DMS153 (cell line): ENCODE data around the gene CACFD1.

Experiments used
- DNase-seq: peaks from one replicate; lab custom pipeline; 2025; lab: John Stamatoyannopoulos, UW

Gene CACFD1

DNA sequence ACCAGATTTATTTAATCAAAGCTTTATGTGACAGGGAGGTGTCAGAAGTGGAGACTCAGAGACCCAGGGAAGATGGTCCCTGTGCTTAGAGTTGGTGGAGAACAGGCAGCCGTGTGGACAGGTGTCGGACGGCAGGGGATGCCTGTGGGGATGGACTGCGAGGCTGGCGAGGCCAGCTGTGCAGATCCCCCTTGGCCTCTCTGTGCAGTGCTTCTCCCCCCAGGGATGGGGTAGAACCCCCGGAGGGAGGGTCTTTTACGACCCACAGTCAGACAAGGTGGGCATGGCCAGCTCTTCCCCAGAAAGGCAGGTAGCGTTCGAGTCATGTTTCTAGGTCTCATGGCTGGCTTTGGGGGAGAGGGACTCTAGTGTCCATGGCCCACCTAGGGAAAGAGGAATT, 23.8 kb downstream of the CACFD1 start:
- DNase-seq = no peak

DNA sequence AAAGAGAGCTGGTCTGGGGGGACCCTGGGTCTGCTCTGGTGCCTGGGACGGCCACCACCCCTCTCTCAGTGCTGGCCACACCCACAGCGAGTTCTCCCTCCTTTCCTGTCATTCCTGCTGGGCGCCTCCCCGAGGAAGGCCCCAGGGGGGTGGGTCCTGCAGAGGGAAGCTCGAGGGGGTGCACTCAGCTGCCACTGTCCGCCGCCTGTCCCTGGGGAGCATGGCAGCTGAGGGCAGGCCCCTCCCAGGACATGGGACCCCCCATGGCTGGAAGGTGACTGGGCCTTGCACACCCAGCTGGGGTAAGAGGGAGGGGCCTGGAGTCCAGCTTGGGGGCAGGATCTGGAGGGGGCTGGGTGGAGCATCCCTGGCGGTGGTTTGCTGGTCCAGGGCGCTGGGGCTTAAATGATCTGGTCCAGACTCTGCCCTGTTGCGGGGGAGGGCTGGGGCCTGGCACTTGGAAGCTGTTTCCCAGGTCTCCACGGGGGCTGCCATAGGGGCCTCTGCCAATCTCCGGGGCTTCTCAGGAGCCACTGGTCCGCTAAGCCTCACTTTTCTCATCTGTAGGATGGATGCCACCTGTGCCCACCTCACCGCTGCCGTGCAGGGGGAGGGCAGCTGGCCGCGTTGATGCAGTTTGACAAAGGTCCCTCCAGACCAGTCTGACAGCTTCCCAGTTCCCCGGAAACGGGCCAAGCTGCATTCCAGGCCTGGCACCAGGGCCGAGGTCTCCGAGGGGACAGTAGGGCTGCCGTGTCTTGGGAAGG, 25.1 kb downstream of the CACFD1 start:
- DNase-seq = no peak

DNA sequence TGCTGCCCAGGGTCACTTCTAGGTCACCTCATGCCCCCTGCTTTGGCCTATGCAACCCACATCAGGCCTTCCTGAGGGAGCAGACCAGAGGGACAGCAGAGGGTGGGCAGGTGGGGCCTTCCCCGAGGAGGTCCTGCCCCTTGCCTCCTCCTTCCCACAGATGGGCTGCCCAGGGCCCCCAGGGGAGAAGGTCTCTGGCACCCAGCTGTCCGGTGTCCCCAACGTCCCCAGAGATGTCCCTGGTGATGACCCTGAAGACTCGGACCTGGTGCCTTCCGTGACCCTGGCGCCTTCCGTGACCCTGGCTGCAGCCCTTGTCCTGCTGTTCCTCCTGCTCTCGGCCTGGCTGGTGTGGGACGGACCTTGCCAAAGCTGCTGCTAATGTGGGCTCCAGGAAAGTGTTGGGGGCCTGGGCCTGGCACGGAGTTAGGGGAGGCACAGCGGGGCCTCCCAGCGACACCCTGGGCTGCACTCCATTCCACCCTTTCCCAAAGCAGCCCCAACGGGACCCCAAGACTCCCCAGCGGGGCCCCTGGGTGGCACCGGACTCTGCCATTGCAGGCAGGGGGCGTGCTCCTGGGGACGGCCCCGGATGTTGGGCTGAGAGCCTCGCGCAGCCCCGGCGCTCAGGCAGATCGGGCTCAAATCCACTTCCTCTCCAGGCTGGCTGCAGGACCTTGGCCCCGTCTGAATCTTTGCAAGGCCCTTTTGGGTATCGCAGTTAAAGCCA, 25.9 kb downstream of the CACFD1 start:
- DNase-seq = no peak

DNA sequence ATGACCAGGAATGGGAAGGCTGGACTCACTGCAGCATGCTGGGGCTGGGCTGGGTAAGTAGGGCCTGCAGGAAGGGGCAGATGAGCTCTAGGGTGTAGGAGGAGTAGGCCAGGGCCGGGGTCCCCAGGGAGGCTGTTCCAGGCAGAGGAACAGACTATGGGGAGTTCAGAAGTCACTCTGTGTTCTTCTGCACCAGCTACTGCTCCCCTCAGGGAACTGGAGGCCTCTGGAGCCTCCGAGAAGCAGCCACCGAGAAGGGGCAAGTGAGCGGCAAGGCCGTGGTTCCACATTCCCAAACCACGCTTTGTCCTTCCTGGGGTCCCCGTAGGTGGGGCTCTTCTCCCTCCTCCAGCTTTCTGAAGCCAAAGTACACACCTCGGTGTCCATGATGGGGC, 27.6 kb downstream of the CACFD1 start:
- DNase-seq = no peak

DNA sequence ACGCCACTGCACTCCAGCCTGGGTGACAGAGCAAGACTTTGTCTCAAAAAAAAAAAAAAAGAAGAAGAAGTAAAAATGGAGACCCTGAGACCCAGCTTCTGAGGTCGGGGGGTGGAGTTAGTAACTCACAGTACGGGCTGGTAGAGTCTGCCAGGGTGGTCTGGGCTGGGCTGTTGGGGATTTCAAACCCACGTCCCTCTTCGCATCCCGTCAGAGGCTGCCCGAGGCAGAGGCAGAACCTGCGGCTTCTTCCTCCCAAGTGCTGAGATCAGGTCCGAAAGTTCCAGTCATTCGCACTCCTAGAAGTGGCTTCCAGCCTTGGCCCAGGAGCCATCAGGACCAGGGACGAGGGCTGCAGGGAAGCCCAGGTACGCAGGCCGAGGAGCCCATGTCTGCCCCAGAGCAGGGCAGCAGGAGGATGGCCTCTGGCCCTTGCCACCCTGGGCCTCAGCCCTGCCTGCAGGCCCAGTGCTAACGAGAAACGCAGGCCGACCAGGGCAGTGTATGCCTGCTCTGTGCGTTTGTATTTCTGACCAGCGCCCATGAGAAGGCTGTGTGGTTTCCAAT, 29.0 kb downstream of the CACFD1 start:
- DNase-seq = no peak

DNA sequence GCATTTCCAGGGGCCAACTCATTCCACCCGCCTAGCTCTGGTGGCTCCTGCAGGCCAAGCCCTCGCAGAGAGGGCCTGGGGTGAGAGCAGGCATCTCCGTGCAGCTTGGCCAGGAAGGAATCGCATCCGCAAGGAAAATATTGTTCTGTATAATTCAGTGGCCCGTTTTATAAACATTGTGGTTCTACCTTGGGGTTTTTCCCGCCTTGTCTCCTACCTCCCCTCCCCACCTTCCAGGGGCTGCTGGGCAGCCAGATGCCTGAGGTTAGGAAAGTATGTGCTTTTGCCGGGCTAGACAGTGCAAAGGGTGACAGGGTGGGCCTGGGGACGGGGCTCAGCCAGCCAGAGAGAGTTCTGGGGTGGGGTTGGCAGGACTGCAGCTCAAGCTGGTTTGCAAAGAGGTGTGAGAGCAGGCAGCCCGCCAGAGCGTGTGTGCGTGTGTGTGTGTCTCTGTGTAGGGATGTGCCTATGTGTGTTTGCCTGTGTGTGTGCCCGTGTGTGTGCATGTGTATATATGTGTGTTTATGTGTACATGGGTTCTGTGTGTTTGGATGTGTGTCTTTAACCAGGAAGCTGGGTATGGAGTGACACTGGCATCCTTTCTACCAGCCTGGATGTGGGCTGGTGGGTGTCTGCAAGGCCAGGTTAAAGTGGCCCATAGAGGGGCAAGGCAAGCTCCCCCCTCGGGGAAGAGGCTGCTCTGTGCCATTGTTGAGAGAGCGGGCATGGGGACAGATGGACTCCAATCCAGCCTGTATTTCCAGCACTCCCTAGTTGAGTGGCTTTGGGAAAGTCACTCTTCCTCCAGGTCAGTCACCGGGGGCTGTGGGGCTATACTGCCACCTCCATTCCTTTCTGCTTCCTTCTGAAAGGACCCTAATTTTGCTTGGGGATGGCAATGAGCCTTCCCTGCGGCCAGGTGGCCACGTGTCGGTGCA, 29.7 kb downstream of the CACFD1 start:
- no peak for DNase-seq

DNA sequence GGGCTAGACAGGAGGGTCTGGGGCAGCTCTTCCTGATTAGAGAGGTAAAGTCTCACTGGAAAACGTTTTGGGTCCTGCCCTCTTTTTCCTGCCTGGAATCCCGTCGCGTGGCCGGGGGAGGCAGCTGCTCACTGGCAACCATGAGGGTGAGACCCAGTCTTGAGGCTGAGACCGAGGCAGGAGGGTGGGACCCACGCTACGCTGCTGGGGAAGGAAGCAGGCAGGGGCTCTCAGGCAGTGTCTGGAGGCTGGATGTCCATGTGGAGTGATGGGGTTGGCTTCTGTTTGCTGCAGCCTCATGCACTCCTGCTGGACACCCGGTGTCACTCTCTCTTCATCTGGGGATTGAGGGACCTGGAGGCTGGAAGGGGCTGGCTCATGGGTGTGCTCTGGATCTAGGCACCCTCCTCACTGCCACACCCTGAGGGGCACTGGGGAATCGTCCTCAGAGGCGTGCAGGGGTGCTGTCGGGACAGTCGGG, 30.5 kb downstream of the CACFD1 start:
- DNase-seq = no peak

DNA sequence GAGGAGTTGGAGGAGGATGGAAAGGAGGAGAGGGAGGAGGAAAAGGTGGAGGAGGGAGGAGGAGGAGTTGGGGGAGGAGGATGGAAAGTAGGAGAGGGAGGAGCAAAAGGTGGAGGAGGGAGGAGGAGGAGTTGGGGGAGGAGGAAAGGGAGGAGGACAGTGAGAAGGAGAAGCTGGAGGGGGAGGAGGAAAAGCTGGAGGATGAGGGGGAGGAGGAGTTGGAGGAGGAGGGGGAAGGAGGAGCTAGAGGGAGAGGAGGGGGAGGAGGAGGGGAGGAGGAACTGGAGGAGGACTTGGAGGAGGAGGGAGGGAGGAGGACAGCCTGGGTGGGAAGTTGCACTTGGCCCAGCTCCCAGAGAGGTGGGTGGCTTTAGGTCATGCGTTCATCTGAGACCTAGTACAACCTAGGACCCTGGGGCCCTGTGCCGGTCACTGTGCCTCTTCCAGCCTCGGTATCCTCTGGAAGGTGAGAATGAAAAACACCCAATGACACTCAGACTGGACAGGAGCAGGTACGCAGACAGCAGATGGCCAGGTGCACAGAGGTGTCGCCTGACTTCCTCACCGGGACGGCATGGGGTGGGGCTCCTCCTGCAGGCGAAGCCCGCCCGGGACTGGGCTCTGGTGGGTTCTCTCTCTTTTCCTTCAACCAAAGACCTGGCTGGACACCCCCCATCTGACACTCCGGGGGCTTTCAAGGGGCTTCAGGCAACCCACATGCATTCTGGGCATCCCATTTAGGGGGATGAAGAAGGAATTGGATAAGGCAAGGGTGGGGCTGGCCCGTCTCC, 31.3 kb downstream of the CACFD1 start:
- DNase-seq = no peak

DNA sequence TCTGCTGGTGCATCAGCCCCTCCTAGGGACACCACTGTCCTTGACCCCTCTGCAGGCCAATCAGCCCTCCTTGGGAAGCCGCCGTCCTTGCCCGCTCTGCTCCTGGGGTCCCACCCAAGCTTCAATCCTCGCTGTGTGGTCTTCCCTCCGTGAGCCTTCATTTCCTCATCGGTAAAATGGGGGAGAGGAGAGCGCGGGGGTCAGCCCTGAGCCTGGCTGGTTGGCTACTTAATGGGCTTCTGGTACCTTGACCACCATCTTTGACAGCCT, 31.8 kb downstream of the CACFD1 start:
- no peak for DNase-seq

DNA sequence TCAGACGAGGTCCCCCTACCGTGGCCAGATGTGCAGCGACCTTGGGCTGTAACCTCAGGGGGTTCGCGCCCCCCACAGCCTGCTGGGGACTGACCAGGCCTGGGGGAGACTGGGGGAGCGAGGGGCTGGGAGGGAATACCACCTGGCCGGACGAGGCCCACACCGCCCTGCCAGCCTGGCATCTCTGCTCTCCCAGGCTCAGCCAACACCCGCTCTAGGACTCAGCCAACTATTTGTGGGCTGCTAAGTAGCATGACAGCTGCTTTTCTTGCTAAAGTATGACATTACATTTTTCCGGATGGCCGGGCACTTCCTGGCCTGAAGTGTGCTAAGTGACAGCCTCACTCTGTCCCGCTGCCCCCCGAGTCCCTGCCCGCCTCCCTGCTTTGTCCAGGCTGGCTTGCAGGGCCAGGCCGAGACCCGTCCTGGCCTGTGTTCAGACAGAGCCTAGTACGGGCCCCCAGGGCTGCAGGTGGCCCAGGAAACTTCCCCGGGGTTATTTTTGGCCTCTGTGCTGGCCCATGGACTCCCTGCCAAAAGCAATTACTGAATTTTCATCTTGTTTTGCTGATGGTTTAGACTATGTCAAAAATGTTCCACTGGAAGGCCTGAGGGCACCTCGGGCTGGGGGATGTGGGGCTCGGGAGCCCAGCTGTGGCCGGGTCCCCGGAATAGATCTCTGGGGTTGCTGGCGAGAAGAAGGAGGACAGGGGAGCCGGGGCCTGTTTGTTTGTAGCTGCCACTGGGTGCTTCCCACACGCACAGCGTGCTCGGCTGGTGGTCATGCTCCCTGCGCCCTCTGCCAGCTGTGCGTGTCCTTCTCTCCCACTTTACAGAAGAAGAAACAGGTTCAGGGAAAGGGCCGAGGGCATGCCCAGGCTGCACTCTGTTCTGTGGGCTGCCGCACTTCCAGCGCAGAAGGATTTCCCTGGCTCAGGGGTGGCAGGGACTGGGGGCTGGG, 32.6 kb downstream of the CACFD1 start:
- no peak for DNase-seq

DNA sequence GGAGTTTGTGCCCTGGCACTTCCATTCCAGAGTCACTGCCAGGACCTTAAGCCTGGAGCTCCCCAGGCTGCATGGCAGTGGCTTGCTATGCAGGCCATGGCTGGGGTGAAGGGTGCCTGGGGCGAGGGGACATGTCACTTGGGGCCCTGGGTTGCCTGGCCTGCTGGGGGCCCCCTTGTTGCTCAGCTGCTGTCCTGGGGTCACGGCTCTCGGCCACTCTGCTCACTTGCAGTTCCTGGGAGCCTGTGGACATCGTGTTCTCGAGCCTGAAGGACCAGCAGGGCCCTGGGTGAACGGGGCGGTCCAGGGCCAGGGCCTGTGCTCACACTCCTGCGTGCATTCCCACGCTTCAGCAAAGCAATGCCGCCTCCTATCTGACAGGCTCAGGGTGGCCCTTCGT, 33.6 kb downstream of the CACFD1 start:
- DNase-seq = no peak

DNA sequence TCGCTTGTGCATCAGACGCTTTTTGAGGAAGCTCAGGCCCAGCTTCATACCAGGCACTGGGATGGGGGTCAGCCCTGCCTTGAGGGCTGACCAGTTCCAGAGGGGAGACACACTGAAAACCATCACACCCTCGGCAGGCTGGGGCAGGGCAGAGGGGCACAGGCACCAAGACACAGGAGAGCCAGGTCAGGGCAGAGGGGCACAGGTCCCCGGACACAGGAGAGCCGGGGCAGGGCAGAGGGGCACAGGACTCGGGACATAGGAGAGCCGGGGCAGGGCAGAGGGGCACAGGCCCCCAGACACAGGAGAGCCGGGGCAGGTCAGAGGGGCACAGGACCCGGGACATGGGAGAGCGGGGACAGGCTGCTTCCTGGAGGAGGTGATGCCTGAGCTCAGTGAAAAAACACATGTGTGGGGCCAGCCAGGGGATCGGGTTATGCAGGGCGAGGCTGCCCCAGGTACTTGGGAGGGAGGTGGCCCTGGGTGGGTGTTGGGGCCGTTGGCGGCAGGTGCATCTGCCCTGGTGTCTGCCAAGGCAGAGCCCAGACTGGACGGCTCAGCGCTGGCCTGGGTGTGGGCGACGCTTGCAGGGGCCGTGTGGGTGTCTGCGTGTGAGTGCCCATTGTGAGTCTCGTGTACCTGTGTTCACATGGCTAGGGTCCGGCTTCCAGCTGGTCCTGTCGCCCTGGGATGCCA, 34.2 kb downstream of the CACFD1 start:
- no peak for DNase-seq

DNA sequence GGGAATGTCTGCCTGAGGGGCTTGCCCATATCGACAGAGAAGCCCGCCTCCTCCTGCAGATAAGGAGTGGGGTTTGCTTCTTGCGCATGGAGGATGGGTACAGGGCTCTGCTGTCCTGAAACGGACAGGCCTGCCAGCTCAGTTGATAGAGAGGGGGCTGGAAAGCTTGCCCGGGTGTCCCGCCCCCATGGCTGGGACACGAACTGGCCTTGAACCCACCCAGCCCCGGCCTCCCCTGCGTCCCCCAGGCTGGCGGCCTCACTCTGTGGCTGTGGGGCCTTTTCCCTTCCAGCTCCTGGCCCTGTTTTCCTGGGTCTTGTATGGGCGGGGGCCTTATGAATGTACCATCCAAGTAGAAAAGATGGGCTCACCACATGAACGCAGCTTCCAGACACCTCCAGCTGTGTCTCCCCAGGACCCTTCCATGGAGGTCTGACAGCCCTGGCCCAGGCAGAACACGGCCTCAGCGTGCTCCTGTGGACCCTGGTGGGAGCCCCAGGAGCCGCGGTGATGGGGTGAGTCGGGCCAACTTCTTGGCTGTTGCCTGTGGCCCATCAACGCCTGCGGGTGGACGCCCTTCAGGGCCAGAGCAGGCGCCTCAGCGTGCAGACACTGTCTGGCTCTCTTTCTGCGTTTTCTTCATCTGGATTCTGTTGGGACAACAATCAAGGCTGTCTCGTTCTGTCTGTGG, 35.0 kb downstream of the CACFD1 start:
- no peak for DNase-seq

DNA sequence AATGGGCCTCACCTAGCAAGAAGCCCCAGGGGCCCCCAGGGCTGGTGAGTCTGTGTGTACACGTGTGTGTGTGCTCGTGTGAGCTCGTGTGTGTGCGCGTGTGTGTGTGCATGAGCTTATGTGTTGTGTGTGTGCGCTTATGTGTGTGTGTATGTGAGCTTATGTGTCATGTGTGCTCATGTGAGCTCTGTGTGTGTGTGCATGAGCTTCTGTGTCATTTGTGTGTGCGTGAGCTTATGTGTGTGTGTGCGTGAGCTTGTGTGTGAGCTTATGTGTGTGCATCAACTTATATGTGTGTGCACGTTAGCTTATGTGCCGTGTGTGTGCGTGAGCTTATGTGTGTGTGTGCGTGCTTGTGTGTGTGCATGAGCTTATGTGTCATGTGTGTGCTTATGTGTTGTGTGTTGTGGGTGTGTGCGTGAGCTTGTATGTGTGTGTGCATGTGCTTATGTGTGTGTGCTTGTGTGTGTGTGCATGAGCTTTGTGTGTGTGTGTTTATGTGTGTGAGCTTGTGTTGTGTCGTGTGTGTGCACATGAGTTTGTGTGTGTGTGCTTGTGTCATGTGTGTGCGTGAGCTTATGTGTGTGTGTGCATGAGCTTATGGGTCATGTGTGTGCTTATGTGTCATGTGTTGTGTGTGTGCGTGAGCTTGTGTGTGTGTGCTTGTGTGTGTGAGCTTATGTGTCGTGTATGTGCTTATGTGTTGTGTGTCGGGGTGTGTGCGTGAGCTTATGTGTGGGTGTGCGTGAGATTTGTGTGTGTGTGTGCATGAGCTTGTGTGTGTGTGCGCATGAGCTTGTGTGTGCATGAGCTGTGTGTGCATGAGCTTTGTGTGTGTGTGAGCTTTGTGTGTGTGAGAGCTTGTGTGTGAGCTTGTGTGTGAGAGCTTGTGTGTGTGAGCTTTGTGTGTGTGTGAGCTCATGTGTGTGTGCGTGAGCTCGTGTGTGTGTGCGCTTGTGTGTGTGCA, 35.8 kb downstream of the CACFD1 start:
- DNase-seq = no peak

DNA sequence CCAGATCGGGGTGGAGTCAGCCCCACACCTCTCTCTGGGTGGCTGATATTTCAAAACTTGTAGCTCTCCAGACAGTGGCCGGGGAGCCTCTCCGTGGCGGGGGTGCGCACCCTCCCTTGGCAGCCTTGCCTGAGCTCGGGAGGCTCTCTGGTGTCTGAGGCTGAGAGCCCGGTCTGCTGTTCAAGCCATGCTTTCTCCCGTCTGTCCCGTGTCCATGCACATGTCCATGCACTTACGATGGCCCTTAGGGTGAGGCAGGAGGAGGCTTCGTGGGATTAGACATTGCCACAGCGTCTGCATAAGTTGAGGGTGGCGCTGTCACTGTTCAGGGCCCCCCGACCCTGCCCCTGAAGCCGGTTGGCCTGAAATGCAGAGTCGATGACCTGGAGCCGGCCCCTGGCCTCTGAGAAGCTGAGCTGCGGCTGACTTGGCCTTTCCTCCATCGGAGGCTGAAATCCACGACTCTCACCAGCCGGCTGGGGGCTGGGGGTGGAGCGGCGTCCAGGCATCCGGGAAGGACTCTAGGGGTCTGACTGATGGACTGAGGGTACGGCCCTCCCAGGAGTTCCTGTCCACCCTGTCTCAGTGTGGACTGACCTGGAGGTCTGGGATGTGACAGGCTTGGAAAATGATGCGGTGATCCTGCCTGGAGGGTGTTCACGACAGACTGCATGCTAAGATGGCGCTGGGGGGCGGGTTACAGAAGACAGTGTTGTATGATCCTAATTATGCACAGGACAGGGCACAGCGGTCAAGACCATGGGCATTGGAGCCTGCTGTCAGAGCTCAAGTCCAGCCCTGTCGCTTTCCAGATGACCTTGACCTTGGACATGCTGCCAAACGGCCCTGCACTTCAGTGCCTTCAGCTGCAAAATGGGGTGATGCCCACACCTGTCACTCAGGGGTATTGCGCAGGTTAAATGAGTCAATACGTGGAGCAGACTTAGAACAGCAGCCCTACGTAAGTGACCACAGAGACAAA, 37.4 kb downstream of the CACFD1 start:
- DNase-seq = no peak

DNA sequence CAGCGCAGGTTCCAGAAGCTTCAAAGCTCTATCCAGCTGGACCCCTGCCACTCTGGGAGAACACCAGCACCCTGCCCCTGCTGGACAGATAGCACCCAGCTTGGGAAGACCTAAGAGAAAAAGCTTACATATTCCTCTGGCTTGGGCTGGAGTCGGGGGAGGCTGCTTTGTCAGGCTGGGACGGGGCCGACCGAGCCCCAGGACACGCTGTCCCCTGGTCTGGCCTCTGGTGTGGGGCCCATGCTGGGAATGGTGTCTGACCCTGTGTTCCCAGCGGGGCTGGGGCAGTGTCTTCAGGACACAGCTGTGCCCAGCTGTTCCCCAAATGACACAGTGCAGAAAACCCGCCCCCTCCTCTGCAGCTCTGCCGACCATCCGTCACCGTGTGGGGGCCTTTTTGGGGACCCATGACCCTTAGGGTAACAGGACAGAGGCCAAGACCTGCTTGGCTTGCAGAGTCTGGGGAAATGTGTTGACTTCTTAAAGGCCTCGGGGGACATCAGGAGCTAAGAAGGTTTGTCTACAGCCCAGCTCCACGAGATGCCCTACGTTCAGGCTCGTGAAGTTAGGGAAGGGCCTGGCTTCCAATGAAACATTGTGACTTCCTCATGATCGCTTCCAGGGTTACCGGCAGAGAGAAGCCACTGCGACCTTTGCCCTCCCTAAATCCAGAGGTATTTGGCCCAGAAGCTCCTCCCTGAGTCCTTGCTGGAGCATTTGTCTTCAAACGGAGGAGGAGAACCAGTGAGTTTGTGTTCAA, 39.5 kb downstream of the CACFD1 start:
- no peak for DNase-seq
